Measurements from ENCODE around the gene RIPOR2. TPM values are rescaled to one million over a fixed set of nuclear protein-coding genes. Genes with fewer than 3 reads are reported as not detected.

The RIPOR2 gene
- polyA plus RNA-seq, 4 donors = 1.0 to 3.1 (median 1.7) TPM

GRCh38 chr6:24865161-24865560, 70.6 kb downstream of the RIPOR2 start:
- no peaks in the 10 kb centered on the region for H3K27me3 ChIP-seq (ENCODE audit: control insufficient read depth in 3 of 3, insufficient read depth in 3 of 3, low read length in 3 of 3)
- FAIRE-seq = no peak
- 75 to 91% (median 79%) methylated on average over 6 of the region's 6 CpGs for WGBS, 3 donors
- H3K4me3 ChIP-seq (ENCODE audit: low read depth in 1 of 3, low read length in 3 of 3) = no peak overlapping the region
- no peaks in the 10 kb centered on the region for H3K36me3 ChIP-seq (ENCODE audit: control insufficient read depth in 3 of 3, insufficient read depth in 2 of 3, low read depth in 1 of 3, low read length in 3 of 3)
- H3K9me3 ChIP-seq (ENCODE audit: control insufficient read depth in 2 of 2, insufficient read depth in 1 of 2, low read depth in 1 of 2, low read length in 1 of 2) = no peaks in the 10 kb centered on the region
- no peak overlapping the region for H3K27ac ChIP-seq (ENCODE audit: low read depth in 1 of 3, low read length in 2 of 3)
- H3K4me1 ChIP-seq (ENCODE audit: control insufficient read depth in 3 of 3, insufficient read depth in 2 of 3, low read depth in 1 of 3, low read length in 2 of 3) = no peaks in the 10 kb centered on the region
- no peak for DNase-seq

DNA sequence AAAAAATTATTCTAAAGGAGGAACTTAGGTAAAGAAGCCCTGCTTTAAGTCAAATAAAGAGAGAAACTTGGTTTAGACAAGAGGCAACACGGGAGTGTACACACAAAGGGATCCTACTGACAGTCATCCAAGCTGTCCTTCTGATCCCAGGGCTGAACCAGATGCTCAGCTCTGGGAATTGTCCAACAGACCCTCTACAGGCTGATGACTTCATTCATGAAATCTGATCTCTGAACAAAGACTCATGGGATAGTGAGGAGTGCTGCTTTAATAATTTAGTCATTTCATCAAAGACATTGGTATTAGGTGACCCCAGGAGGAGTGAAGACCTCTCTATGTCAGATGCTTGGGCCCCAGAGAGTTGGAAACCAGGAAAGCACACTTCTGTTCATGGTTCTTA, 71.4 kb downstream of the RIPOR2 start:
- H3K27me3 ChIP-seq (ENCODE audit: control insufficient read depth in 3 of 3, insufficient read depth in 3 of 3, low read length in 3 of 3) = no peaks in the 10 kb centered on the region
- H3K4me1 ChIP-seq (ENCODE audit: control insufficient read depth in 3 of 3, insufficient read depth in 2 of 3, low read depth in 1 of 3, low read length in 2 of 3) = no peaks in the 10 kb centered on the region
- H3K27ac ChIP-seq (ENCODE audit: low read depth in 1 of 3, low read length in 2 of 3) = no peak overlapping the region
- WGBS, 3 donors = 37 to 72% (median 45%) methylated on average over 1 of the region's 1 CpG
- no peak for FAIRE-seq
- no peaks in the 10 kb centered on the region for H3K9me3 ChIP-seq (ENCODE audit: control insufficient read depth in 2 of 2, insufficient read depth in 1 of 2, low read depth in 1 of 2, low read length in 1 of 2)
- no peak for DNase-seq
- H3K4me3 ChIP-seq (ENCODE audit: low read depth in 1 of 3, low read length in 3 of 3) = no peak overlapping the region
- no peaks in the 10 kb centered on the region for H3K36me3 ChIP-seq (ENCODE audit: control insufficient read depth in 3 of 3, insufficient read depth in 2 of 3, low read depth in 1 of 3, low read length in 3 of 3)

DNA sequence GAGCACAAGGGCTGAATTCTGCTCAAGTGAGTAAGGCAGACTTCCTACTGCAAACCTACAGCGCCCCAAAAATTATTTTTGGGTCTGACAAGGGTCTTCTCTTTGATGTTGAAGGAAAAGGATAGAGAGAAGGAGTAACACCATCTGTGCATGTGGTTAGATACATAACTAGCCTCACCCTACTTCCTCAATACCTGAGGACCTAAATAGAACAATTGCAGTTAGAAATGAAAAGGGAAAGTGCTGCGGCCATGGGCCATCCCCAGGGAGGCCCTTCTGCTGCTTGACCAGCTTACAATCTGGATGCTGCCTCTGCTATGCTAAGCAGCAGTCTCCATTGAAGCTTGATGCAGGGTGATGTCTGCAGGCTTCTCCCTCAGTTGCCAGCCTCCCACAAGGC, 73.8 kb downstream of the RIPOR2 start:
- no peak for DNase-seq
- H3K4me3 ChIP-seq (ENCODE audit: low read depth in 1 of 3, low read length in 3 of 3) = no peak overlapping the region
- H3K4me1 ChIP-seq (ENCODE audit: control insufficient read depth in 3 of 3, insufficient read depth in 2 of 3, low read depth in 1 of 3, low read length in 2 of 3) = no peaks in the 10 kb centered on the region
- no peaks in the 10 kb centered on the region for H3K9me3 ChIP-seq (ENCODE audit: control insufficient read depth in 2 of 2, insufficient read depth in 1 of 2, low read depth in 1 of 2, low read length in 1 of 2)
- 74 to 86% (median 82%) methylated on average over 2 of the region's 2 CpGs for WGBS, 3 donors
- H3K27ac ChIP-seq (ENCODE audit: low read depth in 1 of 3, low read length in 2 of 3) = no peak overlapping the region
- no peak for FAIRE-seq
- no peaks in the 10 kb centered on the region for H3K27me3 ChIP-seq (ENCODE audit: control insufficient read depth in 3 of 3, insufficient read depth in 3 of 3, low read length in 3 of 3)
- no peaks in the 10 kb centered on the region for H3K36me3 ChIP-seq (ENCODE audit: control insufficient read depth in 3 of 3, insufficient read depth in 2 of 3, low read depth in 1 of 3, low read length in 3 of 3)

DNA sequence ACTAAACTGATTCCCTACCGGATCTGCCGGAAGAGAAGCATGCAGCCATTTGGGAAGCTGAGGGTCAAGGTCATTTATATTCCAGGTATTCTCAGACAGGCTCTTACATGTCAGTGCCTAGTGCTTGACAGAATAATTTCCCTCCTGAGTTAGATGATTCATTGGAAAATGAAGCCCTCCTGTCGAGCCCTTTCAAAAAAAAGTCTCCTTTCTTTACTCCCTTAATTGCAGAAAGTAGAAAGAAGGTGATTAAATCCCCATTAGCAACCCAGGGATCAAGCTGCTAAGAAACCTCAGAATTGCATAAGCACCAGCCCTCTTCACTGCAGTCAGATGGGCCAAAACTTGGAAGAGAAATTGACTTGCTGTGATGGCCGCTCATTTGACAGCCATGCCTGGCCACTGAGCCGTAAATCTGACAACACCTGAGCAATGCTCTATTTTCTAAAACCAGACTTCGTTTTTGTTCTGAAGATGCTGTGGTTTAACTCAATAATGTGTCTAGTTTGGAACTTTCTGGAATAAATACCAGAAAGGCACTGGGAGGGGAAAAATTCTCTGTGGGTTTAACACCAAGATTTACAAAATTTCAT, 76.1 kb downstream of the RIPOR2 start:
- Histone ChIP-seq H3K36me3 (ENCODE audit: control insufficient read depth in 3 of 3, insufficient read depth in 2 of 3, low read depth in 1 of 3, low read length in 3 of 3) (no peaks in the 10 kb centered on the region), H3K4me3 (ENCODE audit: low read depth in 1 of 3, low read length in 3 of 3) (no peak overlapping the region), H3K4me1 (ENCODE audit: control insufficient read depth in 3 of 3, insufficient read depth in 2 of 3, low read depth in 1 of 3, low read length in 2 of 3) (no peaks in the 10 kb centered on the region), H3K27me3 (ENCODE audit: control insufficient read depth in 3 of 3, insufficient read depth in 3 of 3, low read length in 3 of 3) (no peaks in the 10 kb centered on the region), H3K9me3 (ENCODE audit: control insufficient read depth in 2 of 2, insufficient read depth in 1 of 2, low read depth in 1 of 2, low read length in 1 of 2) (no peaks in the 10 kb centered on the region), H3K27ac (ENCODE audit: low read depth in 1 of 3, low read length in 2 of 3) (no peak overlapping the region)
- FAIRE-seq (no peak), DNase-seq (no peak)
- 81 to 83% (median 82%) methylated on average over 6 of the region's 6 CpGs for WGBS, 3 donors

GRCh38 chr6:24859132-24859531, 76.6 kb downstream of the RIPOR2 start:
- 84 to 90% (median 87%) methylated on average over 5 of the region's 5 CpGs for WGBS, 3 donors
- Histone ChIP-seq H3K27me3 (ENCODE audit: control insufficient read depth in 3 of 3, insufficient read depth in 3 of 3, low read length in 3 of 3) (no peaks in the 10 kb centered on the region), H3K9me3 (ENCODE audit: control insufficient read depth in 2 of 2, insufficient read depth in 1 of 2, low read depth in 1 of 2, low read length in 1 of 2) (no peaks in the 10 kb centered on the region), H3K4me3 (ENCODE audit: low read depth in 1 of 3, low read length in 3 of 3) (no peak overlapping the region), H3K27ac (ENCODE audit: low read depth in 1 of 3, low read length in 2 of 3) (no peak overlapping the region), H3K4me1 (ENCODE audit: control insufficient read depth in 3 of 3, insufficient read depth in 2 of 3, low read depth in 1 of 3, low read length in 2 of 3) (no peaks in the 10 kb centered on the region), H3K36me3 (ENCODE audit: control insufficient read depth in 3 of 3, insufficient read depth in 2 of 3, low read depth in 1 of 3, low read length in 3 of 3) (no peaks in the 10 kb centered on the region)
- FAIRE-seq = no peak
- no peak for DNase-seq

DNA sequence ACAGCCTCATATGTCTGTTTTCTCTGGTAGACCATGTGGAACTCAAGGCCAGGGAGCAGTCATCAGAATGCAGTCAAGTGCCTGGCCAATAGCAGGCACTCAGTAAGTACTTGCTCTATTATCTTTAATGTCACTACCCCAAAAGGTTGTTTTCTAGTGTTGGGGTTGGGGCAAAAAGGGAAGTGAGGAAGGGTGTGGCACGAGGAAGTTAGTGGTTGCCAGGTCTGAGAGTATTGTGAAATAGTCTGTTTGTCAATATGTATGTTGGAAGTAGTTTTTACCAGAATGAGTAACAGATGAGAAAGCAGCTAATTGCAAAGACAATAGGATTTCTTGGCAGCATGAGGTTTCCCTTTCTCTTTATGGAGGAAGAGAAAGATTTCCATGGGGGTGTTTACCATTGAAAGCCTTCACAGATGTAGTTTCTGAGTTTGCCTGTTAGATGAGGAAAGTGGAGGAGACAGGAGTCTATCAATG, 77.5 kb downstream of the RIPOR2 start:
- FAIRE-seq = no peak
- WGBS, 3 donors = 3 to 21% (median 3%) methylated on average over 1 of the region's 1 CpG
- H3K36me3 ChIP-seq (ENCODE audit: control insufficient read depth in 3 of 3, insufficient read depth in 2 of 3, low read depth in 1 of 3, low read length in 3 of 3) = no peaks in the 10 kb centered on the region
- H3K4me3 ChIP-seq (ENCODE audit: low read depth in 1 of 3, low read length in 3 of 3) = no peak overlapping the region
- DNase-seq = peak in 1 of 2 donors; percentile 37
- H3K27me3 ChIP-seq (ENCODE audit: control insufficient read depth in 3 of 3, insufficient read depth in 3 of 3, low read length in 3 of 3) = no peaks in the 10 kb centered on the region
- no peaks in the 10 kb centered on the region for H3K9me3 ChIP-seq (ENCODE audit: control insufficient read depth in 2 of 2, insufficient read depth in 1 of 2, low read depth in 1 of 2, low read length in 1 of 2)
- H3K27ac ChIP-seq (ENCODE audit: low read depth in 1 of 3, low read length in 2 of 3) = peak overlapping the region in 1 of 3 donors; percentile 41
- no peaks in the 10 kb centered on the region for H3K4me1 ChIP-seq (ENCODE audit: control insufficient read depth in 3 of 3, insufficient read depth in 2 of 3, low read depth in 1 of 3, low read length in 2 of 3)

- no peaks in the 10 kb centered on the region for H3K27me3 ChIP-seq (ENCODE audit: control insufficient read depth in 3 of 3, insufficient read depth in 3 of 3, low read length in 3 of 3)
- WGBS, 3 donors = 83 to 90% (median 87%) methylated on average over 7 of the region's 7 CpGs
- FAIRE-seq (no peak), DNase-seq (no peak)
- no peaks in the 10 kb centered on the region for H3K4me1 ChIP-seq (ENCODE audit: control insufficient read depth in 3 of 3, insufficient read depth in 2 of 3, low read depth in 1 of 3, low read length in 2 of 3)
- no peak overlapping the region for H3K4me3 ChIP-seq (ENCODE audit: low read depth in 1 of 3, low read length in 3 of 3)
- H3K27ac ChIP-seq (ENCODE audit: low read depth in 1 of 3, low read length in 2 of 3) = no peak overlapping the region
- no peaks in the 10 kb centered on the region for H3K9me3 ChIP-seq (ENCODE audit: control insufficient read depth in 2 of 2, insufficient read depth in 1 of 2, low read depth in 1 of 2, low read length in 1 of 2)
- no peaks in the 10 kb centered on the region for H3K36me3 ChIP-seq (ENCODE audit: control insufficient read depth in 3 of 3, insufficient read depth in 2 of 3, low read depth in 1 of 3, low read length in 3 of 3)
Measured at GRCh38 chr6:24856901-24857670, 78.7 kb downstream of the RIPOR2 start.

DNA sequence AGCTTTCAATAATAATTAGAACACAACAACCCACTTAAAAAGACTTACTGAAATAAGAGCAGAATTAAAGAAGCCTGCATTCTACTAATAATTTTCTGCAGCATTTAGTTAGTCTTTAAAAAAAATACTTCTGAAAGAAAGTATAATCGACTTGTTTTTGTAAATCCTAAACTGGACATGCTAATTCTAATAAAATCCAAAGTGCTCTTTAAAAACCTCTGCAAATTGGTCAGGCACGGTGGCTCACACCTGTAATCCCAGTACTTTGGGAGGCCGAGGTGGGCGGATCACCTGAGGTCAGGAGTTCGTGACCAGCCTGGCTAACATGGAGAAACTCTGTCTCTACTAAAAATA, 79.5 kb downstream of the RIPOR2 start:
- Histone ChIP-seq H3K27me3 (ENCODE audit: control insufficient read depth in 3 of 3, insufficient read depth in 3 of 3, low read length in 3 of 3) (no peaks in the 10 kb centered on the region), H3K4me3 (ENCODE audit: low read depth in 1 of 3, low read length in 3 of 3) (no peak overlapping the region), H3K36me3 (ENCODE audit: control insufficient read depth in 3 of 3, insufficient read depth in 2 of 3, low read depth in 1 of 3, low read length in 3 of 3) (no peaks in the 10 kb centered on the region), H3K9me3 (ENCODE audit: control insufficient read depth in 2 of 2, insufficient read depth in 1 of 2, low read depth in 1 of 2, low read length in 1 of 2) (no peaks in the 10 kb centered on the region), H3K27ac (ENCODE audit: low read depth in 1 of 3, low read length in 2 of 3) (no peak overlapping the region), H3K4me1 (ENCODE audit: control insufficient read depth in 3 of 3, insufficient read depth in 2 of 3, low read depth in 1 of 3, low read length in 2 of 3) (no peaks in the 10 kb centered on the region)
- WGBS, 3 donors = 66 to 70% (median 69%) methylated on average over 5 of the region's 5 CpGs
- no peak for FAIRE-seq
- DNase-seq = no peak
